ENCODE measurements around the gene CEP41.

GRCh38 chr7:130364451-130364850 lies 76.4 kb downstream of the CEP41 start:
- no peak for TF ChIP-seq CTCF (IDR thresholded peaks at IDR 0.05)
- no peak for TF ChIP-seq EZH2phosphoT487 (IDR thresholded peaks at IDR 0.05)
